ENCODE results near the gene ZNF776. TPM values are rescaled to one million over a fixed set of nuclear protein-coding genes. Genes with fewer than 3 reads are reported as not detected.

The ZNF776 gene
- total RNA-seq, 1 donor from 2014 or later = 29.6 TPM

- Mint-ChIP-seq H3K36me3 (peaks cover 51% of the 10 kb centered on the region), H3K9me3 (peaks cover 31% of the 10 kb centered on the region), H3K4me3 (peak overlapping the region; percentile 93), H3K27me3 (no peaks in the 10 kb centered on the region), H3K4me1 (ENCODE audit: unreplicated experiment) (peaks cover 15% of the 10 kb centered on the region), H3K27ac (peak overlapping the region; percentile 94)
- TF ChIP-seq CTCF (conservative IDR thresholded peaks at IDR 0.05) = no peak
- no peak for DNase-seq (ENCODE audit: extremely low spot score, unreplicated experiment)
Measured at GRCh38 chr19:57747472-57747807, 825 bp downstream of the ZNF776 start.

- peaks cover 57% of the 10 kb centered on the region for H3K36me3 Mint-ChIP-seq
- no peaks in the 10 kb centered on the region for H3K27me3 Mint-ChIP-seq
- DNase-seq (ENCODE audit: extremely low spot score, unreplicated experiment) = no peak
- peak overlapping the region; percentile 93 for H3K4me3 Mint-ChIP-seq
- no peak for TF ChIP-seq CTCF (conservative IDR thresholded peaks at IDR 0.05)
- peaks cover 35% of the 10 kb centered on the region for H3K9me3 Mint-ChIP-seq
- peaks cover 15% of the 10 kb centered on the region for H3K4me1 Mint-ChIP-seq (ENCODE audit: unreplicated experiment)
- peak overlapping the region; percentile 29 for H3K27ac Mint-ChIP-seq
Measured at GRCh38 chr19:57748029-57748428, 1.4 kb downstream of the ZNF776 start.

- Mint-ChIP-seq H3K36me3 (peaks cover 91% of the 10 kb centered on the region), H3K4me1 (ENCODE audit: unreplicated experiment) (no peaks in the 10 kb centered on the region), H3K4me3 (no peak overlapping the region), H3K27me3 (no peaks in the 10 kb centered on the region), H3K27ac (no peak overlapping the region), H3K9me3 (peaks cover 34% of the 10 kb centered on the region)
- DNase-seq (ENCODE audit: extremely low spot score, unreplicated experiment) = no peak
- no peak for TF ChIP-seq CTCF (conservative IDR thresholded peaks at IDR 0.05)
Measured at GRCh38 chr19:57754091-57754673, 7.6 kb downstream of the ZNF776 start.

GRCh38 chr19:57755031-57755430, 8.4 kb downstream of the ZNF776 start:
- Mint-ChIP-seq H3K27ac (no peak overlapping the region), H3K27me3 (no peaks in the 10 kb centered on the region), H3K36me3 (peaks cover 87% of the 10 kb centered on the region), H3K4me3 (no peak overlapping the region), H3K9me3 (peaks cover 34% of the 10 kb centered on the region), H3K4me1 (ENCODE audit: unreplicated experiment) (no peaks in the 10 kb centered on the region)
- no peak for DNase-seq (ENCODE audit: extremely low spot score, unreplicated experiment)
- TF ChIP-seq CTCF (conservative IDR thresholded peaks at IDR 0.05) = no peak

- peaks cover 75% of the 10 kb centered on the region for H3K36me3 Mint-ChIP-seq
- H3K27me3 Mint-ChIP-seq = no peaks in the 10 kb centered on the region
- no peak overlapping the region for H3K4me3 Mint-ChIP-seq
- no peaks in the 10 kb centered on the region for H3K4me1 Mint-ChIP-seq (ENCODE audit: unreplicated experiment)
- H3K9me3 Mint-ChIP-seq = peaks cover 17% of the 10 kb centered on the region
- no peak for TF ChIP-seq CTCF (conservative IDR thresholded peaks at IDR 0.05)
- DNase-seq (ENCODE audit: extremely low spot score, unreplicated experiment) = no peak
- H3K27ac Mint-ChIP-seq = no peak overlapping the region
Measured at GRCh38 chr19:57757941-57758340, 11.3 kb downstream of the ZNF776 start.

- TF ChIP-seq CTCF (conservative IDR thresholded peaks at IDR 0.05) = no peak
- H3K27me3 Mint-ChIP-seq = no peaks in the 10 kb centered on the region
- H3K36me3 Mint-ChIP-seq = peaks cover 68% of the 10 kb centered on the region
- H3K4me3 Mint-ChIP-seq = no peak overlapping the region
- no peaks in the 10 kb centered on the region for H3K4me1 Mint-ChIP-seq (ENCODE audit: unreplicated experiment)
- peaks cover 12% of the 10 kb centered on the region for H3K9me3 Mint-ChIP-seq
- H3K27ac Mint-ChIP-seq = no peak overlapping the region
- DNase-seq (ENCODE audit: extremely low spot score, unreplicated experiment) = no peak
Measured at GRCh38 chr19:57759096-57759495, 12.5 kb downstream of the ZNF776 start.

Measured in type B pancreatic cell (in vitro differentiated cells).